ENCODE data around the gene SECTM1.

The SECTM1 gene

GRCh38 chr17:82287868-82288801 is 45.4 kb downstream of the SECTM1 start:
- in situ Hi-C loops (cut with HindIII; ENCODE audit: low sequenced_read_pairs) = no loop called here

GRCh38 chr17:82287013-82287867 is 46.3 kb downstream of the SECTM1 start:
- in situ Hi-C loops (cut with HindIII; ENCODE audit: low sequenced_read_pairs) = no loop called here

DNA sequence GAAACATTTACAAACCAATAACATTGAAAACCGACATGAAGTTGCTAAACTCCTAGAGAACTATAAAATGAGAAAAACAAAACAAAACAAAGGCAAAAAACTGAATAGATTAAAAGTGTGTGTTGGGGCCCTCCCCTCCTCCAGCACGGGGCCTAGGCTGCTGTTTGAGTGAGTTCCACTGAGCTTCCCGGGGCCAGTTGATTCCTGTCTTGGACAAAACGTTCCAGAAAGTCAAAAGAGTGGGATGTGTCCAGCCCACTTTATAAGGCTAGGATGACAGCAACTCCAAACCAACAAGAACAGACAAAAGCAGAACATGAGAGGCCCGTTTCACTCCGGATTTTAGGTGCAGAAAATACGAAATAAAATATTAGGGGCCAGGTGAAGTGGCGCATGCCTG is 48.4 kb downstream of the SECTM1 start:
- in situ Hi-C loops (cut with HindIII; ENCODE audit: low sequenced_read_pairs) = no loop called here

DNA sequence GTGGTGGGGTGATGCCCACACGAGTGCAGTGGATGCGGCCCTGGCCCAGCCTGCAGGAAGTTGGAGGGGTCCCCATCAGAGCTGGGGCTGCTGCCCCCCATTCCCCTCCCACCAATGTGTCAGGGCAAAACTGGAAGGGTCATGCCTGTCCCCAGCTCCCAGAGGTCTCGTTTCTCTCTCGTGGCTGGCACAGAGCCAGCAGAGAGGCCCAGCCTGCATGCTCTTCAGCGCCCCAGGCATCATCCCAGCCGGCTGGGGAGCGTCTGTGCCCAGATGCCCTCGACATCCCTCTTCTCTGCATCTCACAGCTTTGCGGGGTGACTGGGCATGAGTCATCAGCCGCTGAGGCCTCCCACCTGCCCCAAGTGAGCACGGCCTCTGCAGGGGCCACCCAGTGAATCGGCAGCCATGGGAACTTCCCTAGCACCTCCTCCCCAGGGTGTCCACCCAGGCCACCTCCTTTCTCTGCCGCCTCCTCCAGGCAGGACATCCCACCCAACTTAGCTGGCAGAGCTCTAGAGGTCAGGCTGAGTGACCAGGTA is 50.3 kb downstream of the SECTM1 start:
- in situ Hi-C loops (cut with HindIII; ENCODE audit: low sequenced_read_pairs) = no loop called here

DNA sequence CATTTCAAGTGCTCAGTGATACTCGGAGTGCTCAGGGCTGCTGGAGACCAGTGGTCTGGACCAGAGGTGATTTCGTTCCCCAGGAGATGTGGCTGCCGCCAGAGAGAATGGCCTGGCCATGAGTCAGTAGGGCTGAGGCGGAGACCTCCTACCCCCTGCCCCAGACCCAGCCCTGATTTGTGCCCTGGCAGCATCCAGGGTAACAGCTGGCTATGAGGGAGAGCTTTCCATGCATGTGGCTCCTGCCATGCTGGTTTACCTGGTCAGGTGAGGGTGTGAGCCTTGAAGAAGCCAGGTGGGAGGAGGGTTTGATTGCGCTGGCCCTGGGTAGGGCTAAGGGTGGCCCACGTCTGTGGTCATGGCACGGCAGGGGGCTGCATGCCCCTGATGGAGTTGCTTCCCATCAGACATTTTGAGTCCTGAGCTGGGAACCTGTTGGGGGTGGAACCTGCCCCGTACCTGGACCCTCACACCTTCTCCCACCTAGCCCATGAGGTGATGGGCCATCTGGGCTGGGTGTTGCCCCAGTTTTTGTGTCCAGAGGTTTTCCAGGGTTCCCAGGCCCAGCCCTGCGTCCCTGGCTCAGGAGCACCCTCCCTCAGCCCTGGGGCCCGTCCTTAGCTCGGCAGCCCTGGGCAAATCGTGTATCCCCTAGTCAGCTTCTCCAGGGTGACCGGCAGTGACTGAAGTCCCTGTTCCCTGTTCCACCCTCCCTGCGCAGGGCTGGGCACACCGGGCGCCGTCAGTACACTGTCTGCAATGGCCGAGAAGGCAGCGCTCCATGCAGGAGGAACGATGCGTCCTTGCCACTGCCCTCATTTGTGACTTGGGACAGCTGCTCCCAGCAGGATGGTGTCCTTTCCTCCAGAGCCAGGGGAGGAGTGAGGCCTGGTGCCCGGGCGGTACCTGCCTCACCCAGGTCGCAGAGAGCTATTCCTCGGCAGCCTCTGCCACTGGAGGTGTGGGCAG is 51.0 kb downstream of the SECTM1 start:
- in situ Hi-C loops (cut with HindIII; ENCODE audit: low sequenced_read_pairs) = no loop called here

- in situ Hi-C loops (cut with HindIII; ENCODE audit: low sequenced_read_pairs) = no loop called here
These were observed 51.9 kb downstream of the SECTM1 start for GRCh38 chr17:82281502-82282238.

DNA sequence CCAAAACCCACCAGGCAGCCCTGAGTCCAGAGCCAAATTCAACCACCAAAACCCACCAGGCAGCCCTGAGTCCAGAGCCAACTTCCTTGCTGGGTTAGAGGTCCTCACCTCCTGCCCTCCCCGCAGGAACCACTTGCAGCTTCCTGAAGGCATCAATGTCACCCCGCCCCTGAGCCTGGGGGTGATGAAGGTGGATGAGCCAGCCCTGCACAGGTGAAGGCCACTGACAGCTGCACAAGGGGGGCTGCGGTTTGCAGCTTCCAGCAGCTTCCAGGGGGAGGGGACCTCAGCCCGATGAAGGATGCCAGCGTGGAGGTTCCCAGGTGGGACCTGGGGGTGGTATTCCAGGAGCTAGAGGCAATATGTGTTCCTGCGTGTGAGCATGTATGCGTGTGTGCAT is 52.5 kb downstream of the SECTM1 start:
- in situ Hi-C loops (cut with HindIII; ENCODE audit: low sequenced_read_pairs) = no loop called here

- in situ Hi-C loops (cut with HindIII; ENCODE audit: low sequenced_read_pairs) = no loop called here
These were observed 53.0 kb downstream of the SECTM1 start for GRCh38 chr17:82280537-82280936.

GRCh38 chr17:82278786-82279391 is 54.7 kb downstream of the SECTM1 start:
- in situ Hi-C loops (cut with HindIII; ENCODE audit: low sequenced_read_pairs) = loop anchor here (5.0 to 10.0 kb wide), 3 partner anchors 68 to 244 kb away; partner anchors contain the start of genes DCXR, HEXD, OGFOD3 and RAC3

DNA sequence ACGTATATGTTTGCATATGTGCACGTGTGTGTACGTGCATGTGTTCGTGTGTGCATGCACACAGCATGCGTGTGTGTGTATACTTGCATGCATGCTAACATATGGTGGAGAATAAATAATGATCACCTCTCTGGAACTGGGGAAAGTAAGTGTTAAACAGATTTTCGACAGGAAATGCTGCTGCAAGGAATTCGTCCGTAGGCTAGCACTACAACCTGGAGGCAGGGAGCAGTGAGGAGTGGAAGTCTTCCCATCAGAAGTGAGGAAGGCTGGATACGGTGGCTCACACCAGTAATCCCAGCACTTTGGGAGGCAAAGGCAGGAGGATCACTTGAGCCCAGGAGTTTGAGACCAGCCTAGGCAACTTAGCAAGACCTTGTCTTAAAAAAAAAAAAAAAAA is 55.3 kb downstream of the SECTM1 start:
- in situ Hi-C loops (cut with HindIII; ENCODE audit: low sequenced_read_pairs) = loop anchor here (5.0 to 10.0 kb wide), 3 partner anchors 69 to 244 kb away; partner anchors contain the start of genes DCXR, HEXD, OGFOD3 and RAC3

DNA sequence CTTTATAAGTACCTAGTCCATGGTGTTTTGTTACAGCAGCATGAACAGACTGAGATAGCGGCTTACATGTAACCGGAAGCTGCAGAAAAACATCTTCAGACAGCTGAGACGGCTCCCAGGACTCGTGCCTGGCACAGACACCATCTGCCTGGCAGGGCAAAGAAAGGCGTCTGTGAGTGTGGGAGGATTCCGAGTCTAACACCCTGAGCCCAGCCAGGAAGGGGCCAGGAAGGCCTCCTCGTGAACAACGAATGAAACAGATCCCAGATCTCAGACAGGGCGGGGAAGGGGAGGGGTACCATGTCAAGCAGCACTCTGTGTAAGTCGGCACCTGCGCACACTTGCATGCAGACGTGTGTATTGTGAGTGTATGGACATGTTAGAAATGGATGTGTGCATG is 55.7 kb downstream of the SECTM1 start:
- in situ Hi-C loops (cut with HindIII; ENCODE audit: low sequenced_read_pairs) = loop anchor here (5.0 to 10.0 kb wide), 3 partner anchors 69 to 243 kb away; partner anchors contain the start of genes DCXR, HEXD, OGFOD3 and RAC3

- in situ Hi-C loops (cut with HindIII; ENCODE audit: low sequenced_read_pairs) = loop anchor here (5.0 to 10.0 kb wide), 3 partner anchors 70 to 242 kb away; partner anchors contain the start of genes DCXR, HEXD, OGFOD3 and RAC3
These were observed 56.6 kb downstream of the SECTM1 start for GRCh38 chr17:82276938-82277337.

DNA sequence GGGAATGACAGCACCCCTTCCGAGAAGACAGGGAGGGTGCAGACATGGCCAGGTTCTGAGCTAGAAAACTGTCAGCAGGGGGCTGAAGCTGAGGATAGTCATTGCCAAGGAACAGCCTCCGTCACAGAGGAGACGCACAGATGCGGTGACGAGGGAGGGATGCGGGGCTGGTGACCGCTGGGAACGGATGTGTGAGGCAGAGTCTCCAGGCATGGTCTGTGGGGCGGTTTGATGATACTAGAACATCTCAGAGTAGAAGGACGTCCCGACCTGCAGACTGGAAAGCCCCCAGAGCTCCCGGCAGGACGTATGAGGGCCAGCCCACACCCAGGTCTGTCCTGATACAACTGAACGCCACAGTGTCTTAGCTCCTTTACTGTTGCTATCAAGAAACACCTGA is 58.2 kb downstream of the SECTM1 start:
- in situ Hi-C loops (cut with HindIII; ENCODE audit: low sequenced_read_pairs) = loop anchor here (5.0 to 10.0 kb wide), 3 partner anchors 72 to 241 kb away; partner anchors contain the start of genes DCXR, HEXD, OGFOD3 and RAC3

- in situ Hi-C loops (cut with HindIII; ENCODE audit: low sequenced_read_pairs) = loop anchor here (5.0 to 10.0 kb wide), 3 partner anchors 73 to 240 kb away; partner anchors contain the start of genes DCXR, HEXD, OGFOD3 and RAC3
These were observed 59.2 kb downstream of the SECTM1 start for GRCh38 chr17:82274134-82275020.

GRCh38 chr17:82273327-82274133 is 60.0 kb downstream of the SECTM1 start, which contains the start of gene CSNK1D:
CSNK1D (minus strand) TSS chr17:82273700; CDS start chr17:82273381, 319 bp downstream.
- in situ Hi-C loops (cut with HindIII; ENCODE audit: low sequenced_read_pairs) = loop anchor here (10.0 kb wide), 2 partner anchors 141 to 239 kb away; partner anchors contain the start of genes DCXR, HEXD, OGFOD3 and RAC3
